IMR-90 (cell line): ENCODE measurements around the gene GLT8D2. TPM values are rescaled to one million over a fixed set of nuclear protein-coding genes. Genes with fewer than 3 reads are reported as not detected.

Experiments
- ATAC-seq: fragments of 200-7000 bp; cut with Tn5 transposase; 2 replicates; pipeline ENCODE4 v1.9.1; 2020; ENCODE audit warnings: low read depth, mild to moderate bottlenecking, moderate library complexity
- BruUV-seq: library from RNA; stranded (reverse); fragments of 400-500 nt; replicated peaks from 2 replicates; lab custom pipeline; 2021; lab: Mats Ljungman, UMichigan
- CTCF ChIA-PET: fragments of 300-600 bp; formaldehyde crosslinking; extraction: SDS; loops from one replicate; lab custom pipeline; 2021; ENCODE audit warnings: antibody characterized with exemption; lab: Yijun Ruan, JAX
- POLR2A ChIA-PET: fragments of 300-600 bp; sonication (Branson Sonifier 250); formaldehyde crosslinking; loops from one replicate; lab custom pipeline; 2022; ENCODE audit warnings: antibody characterized with exemption; ENCODE audit not compliant: unreplicated experiment; lab: Charles Lee
- DNase-seq: peaks from one replicate; pipeline ENCODE4 v3.0.0; 2013
- H2AFZ ChIP-seq: replicated peaks from 2 replicates; pipeline ENCODE3; 2013; ENCODE audit warnings: low read length, mild to moderate bottlenecking; ENCODE audit not compliant: poor library complexity
- H2AK5ac ChIP-seq: 2 replicates; pipeline ENCODE4 v1.6.1; 2013; ENCODE audit warnings: low read depth, low read length, inconsistent platforms
- H2AK9ac ChIP-seq: replicated peaks from 2 replicates; pipeline ENCODE3; 2013; ENCODE audit warnings: mild to moderate bottlenecking, low read depth, low read length, moderate library complexity; ENCODE audit not compliant: poor library complexity
- H2BK120ac ChIP-seq: 2 replicates; pipeline ENCODE4 v1.6.1; 2013; ENCODE audit warnings: low read depth, low read length, inconsistent platforms
- H2BK15ac ChIP-seq: 3 replicates; pipeline ENCODE4 v1.6.1; 2013; ENCODE audit warnings: low read depth, low read length, inconsistent platforms
- H2BK20ac ChIP-seq: 2 replicates; pipeline ENCODE4 v1.6.1; 2013; ENCODE audit warnings: low read depth, mild to moderate bottlenecking, inconsistent platforms, low read length, moderate library complexity
- H2BK5ac ChIP-seq: 2 replicates; pipeline ENCODE4 v1.6.1; 2013; ENCODE audit warnings: mild to moderate bottlenecking, low read depth, low read length, inconsistent platforms; ENCODE audit not compliant: poor library complexity, severe bottlenecking
- H3K14ac ChIP-seq: replicated peaks from 2 replicates; pipeline ENCODE4 v1.6.1; 2013; ENCODE audit warnings: low read depth, low read length, inconsistent platforms
- H3K18ac ChIP-seq: 2 replicates; pipeline ENCODE4 v1.6.1; 2013; ENCODE audit warnings: low read depth, low read length, control low read depth
- H3K23ac ChIP-seq: 2 replicates; pipeline ENCODE4 v1.6.1; 2013; ENCODE audit warnings: low read depth, low read length, inconsistent platforms
- H3K27ac ChIP-seq: 2 replicates; pipeline ENCODE4 v1.5.1; 2013; ENCODE audit warnings: mild to moderate bottlenecking, control low read depth, low read length; ENCODE audit not compliant: insufficient read depth
- H3K27me3 ChIP-seq: 2 replicates; pipeline ENCODE4 v1.6.1; 2013; ENCODE audit warnings: low read length; ENCODE audit not compliant: control insufficient read depth, insufficient read depth
- H3K36me3 ChIP-seq: 2 replicates; pipeline ENCODE4 v1.6.1; 2013; ENCODE audit warnings: low read length, mixed read lengths; ENCODE audit not compliant: control insufficient read depth, insufficient read depth
- H3K4ac ChIP-seq: 2 replicates; pipeline ENCODE4 v1.6.1; 2013; ENCODE audit warnings: low read depth, low read length, inconsistent platforms
- H3K4me1 ChIP-seq: 2 replicates; pipeline ENCODE4 v1.6.1; 2013; ENCODE audit warnings: low read length, mixed read lengths; ENCODE audit not compliant: control insufficient read depth, insufficient read depth
- H3K4me2 ChIP-seq: 2 replicates; pipeline ENCODE4 v1.6.1; 2013; ENCODE audit warnings: low read depth, mild to moderate bottlenecking, control low read depth, low read length, moderate library complexity
- H3K4me3 ChIP-seq: 2 replicates; pipeline ENCODE4 v1.5.1; 2013; ENCODE audit warnings: low read depth, mild to moderate bottlenecking, control low read depth, low read length, moderate library complexity; ENCODE audit not compliant: insufficient read depth
- H3K56ac ChIP-seq: 2 replicates; pipeline ENCODE4 v1.6.1; 2013; ENCODE audit warnings: low read length, inconsistent platforms; ENCODE audit not compliant: insufficient read depth; ENCODE audit errors: extremely low read depth
- H3K79me1 ChIP-seq, 2 experiments: 2 replicates each; pipeline ENCODE4 v1.6.1; 2013; ENCODE audit warnings: low read length in 2 of 2, inconsistent platforms in 1 of 2, low read depth in 1 of 2
- H3K9ac ChIP-seq: 2 replicates; pipeline ENCODE4 v1.6.1; 2013; ENCODE audit warnings: low read depth, low read length, control low read depth
- H3K9me1 ChIP-seq: 2 replicates; pipeline ENCODE4 v1.6.1; 2013; ENCODE audit warnings: low read length, inconsistent platforms; ENCODE audit not compliant: insufficient read depth
- H3K9me3 ChIP-seq: 2 replicates; pipeline ENCODE4 v1.6.1; 2013; ENCODE audit warnings: low read length; ENCODE audit not compliant: control insufficient read depth, insufficient read depth
- H4K20me1 ChIP-seq: 2 replicates; pipeline ENCODE4 v1.6.1; 2013; ENCODE audit warnings: low read length, inconsistent platforms; ENCODE audit not compliant: insufficient read depth
- H4K5ac ChIP-seq: 2 replicates; pipeline ENCODE4 v1.6.1; 2013; ENCODE audit warnings: mild to moderate bottlenecking, low read depth, low read length, control low read depth
- H4K8ac ChIP-seq, 2 experiments: 2 replicates each; pipeline ENCODE4 v1.6.1; 2013; ENCODE audit warnings: low read depth in 2 of 2, low read length in 2 of 2, control low read depth in 1 of 2, inconsistent platforms in 1 of 2
- H4K91ac ChIP-seq: 2 replicates; pipeline ENCODE4 v1.6.1; 2013; ENCODE audit warnings: low read depth, low read length, inconsistent platforms; ENCODE audit not compliant: insufficient read depth
- BHLHE40 ChIP-seq: fragments of 150-350 bp; IDR thresholded peaks from 2 replicates; pipeline ENCODE4 v1.6.1; 2016; ENCODE audit warnings: mild to moderate bottlenecking, low read depth, low read length
- CEBPB ChIP-seq: IDR thresholded peaks from 2 replicates; pipeline ENCODE4 v1.6.1; 2012; ENCODE audit warnings: low read depth, low read length, improper control_type of control experiment
- CHD1 ChIP-seq: IDR thresholded peaks from 2 replicates; pipeline ENCODE4 v1.6.1; 2012; ENCODE audit warnings: low read depth, low read length, improper control_type of control experiment
- MAFK ChIP-seq: IDR thresholded peaks from 2 replicates; pipeline ENCODE4 v1.6.1; 2012; ENCODE audit warnings: low read depth, low read length, improper control_type of control experiment
- MAZ ChIP-seq: IDR thresholded peaks from 2 replicates; pipeline ENCODE4 v1.6.1; 2012; ENCODE audit warnings: low read depth, mild to moderate bottlenecking, low read length, improper control_type of control experiment, moderate library complexity, borderline replicate concordance
- MXI1 ChIP-seq: IDR thresholded peaks from 2 replicates; pipeline ENCODE4 v1.6.1; 2012; ENCODE audit warnings: low read depth, mild to moderate bottlenecking, low read length, moderate library complexity, borderline replicate concordance
- NFE2L2 ChIP-seq: fragments of 150-350 bp; IDR thresholded peaks from 2 replicates; pipeline ENCODE4 v1.6.1; 2016; ENCODE audit warnings: low read depth, mild to moderate bottlenecking, low read length
- POLR2A ChIP-seq: IDR thresholded peaks from 2 replicates; pipeline ENCODE4 v1.6.1; 2012; ENCODE audit warnings: mild to moderate bottlenecking, low read depth, low read length
- RAD21 ChIP-seq: IDR thresholded peaks from 2 replicates; pipeline ENCODE4 v1.6.1; 2012; ENCODE audit warnings: low read length, improper control_type of control experiment
- RCOR1 ChIP-seq: IDR thresholded peaks from 2 replicates; pipeline ENCODE4 v1.6.1; 2012; ENCODE audit warnings: mild to moderate bottlenecking, low read length, improper control_type of control experiment; ENCODE audit not compliant: insufficient replicate concordance
- RFX5 ChIP-seq: IDR thresholded peaks from 2 replicates; pipeline ENCODE4 v1.8.0; 2012; ENCODE audit warnings: low read depth, mild to moderate bottlenecking, low read length, moderate library complexity
- SMC3 ChIP-seq: fragments of 150-350 bp; IDR thresholded peaks from 2 replicates; pipeline ENCODE4 v1.6.1; 2016; ENCODE audit warnings: low read depth, mild to moderate bottlenecking, antibody characterized with exemption, low read length, moderate library complexity
- WGBS, 2 experiments: methylation state at CpG; one replicate each; pipeline versions ENCODE4 v1.1.5 to v1.1.7; 2013; ENCODE audit warnings: missing lambda C conversion rate in 2 of 2; ENCODE audit not compliant: insufficient read length in 1 of 2; ENCODE audit errors: extremely low coverage in 2 of 2; 5-methylcytosine and 5-hydroxymethylcytosine counted together
- dilution Hi-C: fragments of 300-500 bp; cut with HindIII; formaldehyde crosslinking; loops from one replicate; pipeline ENCODE4 v1.14.3; 2018; ENCODE audit warnings: low sequenced_read_pairs; ENCODE audit not compliant: unreplicated experiment
- in situ Hi-C: fragments of 300-500 bp; cut with MboI; formaldehyde crosslinking; loops from 3 replicates; pipeline ENCODE4 v1.14.3; 2019; ENCODE audit warnings: low sequenced_read_pairs, inconsistent platforms, mixed read lengths
- intact Hi-C: fragments of 100-400 bp; cut with micrococcal nuclease; formaldehyde crosslinking; loops from 2 replicates; pipeline ENCODE4 v1.10.0; 2022
- polyA plus RNA-seq, 3 experiments: library from polyadenylated mRNA; depleted of rRNA; stranded (reverse); fragments of >200 nt; gene quantifications; 2 replicates each; pipeline ENCODE4 v1.2.3, GENCODE V29; 2012; ENCODE audit warnings: low replicate concordance in 1 of 3
- total RNA-seq: library from RNA; depleted of rRNA; stranded (reverse); fragments of >200 nt; gene quantifications from 2 replicates; pipeline ENCODE4 v1.2.3, GENCODE V29; 2012
- TF ChIP-seq, protein P1 (sequence below): fragments of 150-350 bp; IDR thresholded peaks from 2 replicates; pipeline ENCODE4 v1.6.1; 2017; ENCODE audit warnings: mild to moderate bottlenecking, antibody characterized with exemption, low read length, low read depth
- TF ChIP-seq, protein P2 (sequence below): fragments of 150-350 bp; IDR thresholded peaks from 2 replicates; pipeline ENCODE4 v1.6.1; 2016; ENCODE audit warnings: low read depth, mild to moderate bottlenecking, low read length, moderate library complexity, borderline replicate concordance
- TF ChIP-seq, protein P3 (sequence below): conservative IDR thresholded peaks from 2 replicates; pipeline ENCODE4 v1.5.1; 2012; ENCODE audit warnings: mild to moderate bottlenecking, low read depth, low read length, improper control_type of control experiment

GLT8D2 gene
- total and polyA plus RNA-seq, 2 of the 4 experiments (the other 2 are of a cell fraction): 33.5 to 47.9 TPM

DNA sequence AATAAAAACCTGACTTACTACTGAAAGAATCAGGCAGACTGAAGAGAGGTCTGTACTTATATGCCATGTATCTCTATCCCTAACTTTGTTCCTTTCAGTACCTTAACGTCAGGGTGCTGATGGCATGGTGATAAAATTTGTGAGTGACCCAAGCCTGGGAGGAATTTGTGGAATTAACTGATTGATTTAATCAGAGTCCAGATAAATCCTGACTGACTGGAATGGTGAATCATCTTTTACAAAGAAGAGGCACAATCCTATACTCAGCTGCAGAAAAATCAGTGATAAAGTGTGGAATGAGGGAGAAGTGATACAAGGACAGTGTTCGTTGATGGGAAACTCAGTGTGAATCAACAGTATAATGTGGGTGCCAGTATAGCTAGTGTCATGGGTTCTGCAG lies 80.6 kb downstream of the GLT8D2 start:
- no CpG with 5 or more reads among the region's 2 CpGs for WGBS, 2 experiments
- POLR2A ChIA-PET: no interaction called here
- in situ Hi-C loops (no loop called here), intact Hi-C loops (loop anchor here (5.0 to 10.0 kb wide), 2 partner anchors 93 to 315 kb away; partner anchors contain the start of gene HCFC2), dilution Hi-C loops (no loop called here)
- Histone ChIP-seq H3K23ac (peak overlapping the region; percentile 52; the same call in 1 of the 2 replicates), H3K9me3 (no peaks in the 10 kb centered on the region), H3K9me1 (peaks cover 8% of the 10 kb centered on the region), H2BK20ac (no peak overlapping the region), H2BK120ac (peak overlapping the region; percentile 50), H4K91ac (peak overlapping the region; percentile 31; the same call in 1 of the 2 replicates), H3K79me1 (peaks cover 3 to 68% of the 10 kb centered on the region in 2 experiments; a peak in 3 of 4 replicates), H2BK15ac (peak overlapping the region; percentile 33; the same call in 1 of the 3 replicates), H2BK5ac (peak overlapping the region; percentile 89), H3K18ac (peak overlapping the region; percentile 30; the same call in 1 of the 2 replicates), H3K9ac (0 out of 2 replicates have a peak overlapping the region, but pooled peaks have one; percentile 49), H2AK9ac (no peak overlapping the region), H3K27ac (peak overlapping the region; percentile 52; the same call in 1 of the 2 replicates), H3K4me3 (no peak overlapping the region), H3K4me2 (peak overlapping the region; percentile 71; the same call in 1 of the 2 replicates), H3K56ac (no peak overlapping the region), H3K4ac (peak overlapping the region; percentile 52; the same call in 1 of the 2 replicates), H3K36me3 (peaks cover 8% of the 10 kb centered on the region), H4K5ac (peak overlapping the region; percentile 30; the same call in 1 of the 2 replicates), H4K8ac (peak overlapping the region in 1 of 2 experiments; percentile 47; a peak in 2 of 4 replicates), H2AK5ac (peak overlapping the region; percentile 67; the same call in 1 of the 2 replicates), H3K4me1 (peaks cover 11% of the 10 kb centered on the region), H3K27me3 (no peaks in the 10 kb centered on the region), H3K14ac (peak overlapping the region; percentile 70; the same call in 1 of the 2 replicates), H4K20me1 (peaks cover 43% of the 10 kb centered on the region), H2AFZ (no peak overlapping the region)
- DNase-seq: peak; percentile 60
- CTCF ChIA-PET: interaction anchor here (0.6 to 1.1 kb wide), 2 partner anchors 140 to 222 kb away, joined by 3 read pairs; no protein-coding TSS in a partner anchor
- ATAC-seq: peak; percentile 6
- no TSS peak for BruUV-seq
- TF ChIP-seq NFE2L2: no peak
- no peak for TF ChIP-seq CEBPB
- TF ChIP-seq BHLHE40: no peak
- no peak for TF ChIP-seq SMC3
- no peak for TF ChIP-seq RFX5
- TF ChIP-seq MXI1: no peak
- TF ChIP-seq, protein P1, sequence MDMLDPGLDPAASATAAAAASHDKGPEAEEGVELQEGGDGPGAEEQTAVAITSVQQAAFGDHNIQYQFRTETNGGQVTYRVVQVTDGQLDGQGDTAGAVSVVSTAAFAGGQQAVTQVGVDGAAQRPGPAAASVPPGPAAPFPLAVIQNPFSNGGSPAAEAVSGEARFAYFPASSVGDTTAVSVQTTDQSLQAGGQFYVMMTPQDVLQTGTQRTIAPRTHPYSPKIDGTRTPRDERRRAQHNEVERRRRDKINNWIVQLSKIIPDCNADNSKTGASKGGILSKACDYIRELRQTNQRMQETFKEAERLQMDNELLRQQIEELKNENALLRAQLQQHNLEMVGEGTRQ: no peak
- no peak for TF ChIP-seq RAD21
- TF ChIP-seq MAZ: no peak
- TF ChIP-seq MAFK: no peak
- TF ChIP-seq, protein P2, sequence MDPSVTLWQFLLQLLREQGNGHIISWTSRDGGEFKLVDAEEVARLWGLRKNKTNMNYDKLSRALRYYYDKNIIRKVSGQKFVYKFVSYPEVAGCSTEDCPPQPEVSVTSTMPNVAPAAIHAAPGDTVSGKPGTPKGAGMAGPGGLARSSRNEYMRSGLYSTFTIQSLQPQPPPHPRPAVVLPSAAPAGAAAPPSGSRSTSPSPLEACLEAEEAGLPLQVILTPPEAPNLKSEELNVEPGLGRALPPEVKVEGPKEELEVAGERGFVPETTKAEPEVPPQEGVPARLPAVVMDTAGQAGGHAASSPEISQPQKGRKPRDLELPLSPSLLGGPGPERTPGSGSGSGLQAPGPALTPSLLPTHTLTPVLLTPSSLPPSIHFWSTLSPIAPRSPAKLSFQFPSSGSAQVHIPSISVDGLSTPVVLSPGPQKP: no peak
- TF ChIP-seq, protein P3, sequence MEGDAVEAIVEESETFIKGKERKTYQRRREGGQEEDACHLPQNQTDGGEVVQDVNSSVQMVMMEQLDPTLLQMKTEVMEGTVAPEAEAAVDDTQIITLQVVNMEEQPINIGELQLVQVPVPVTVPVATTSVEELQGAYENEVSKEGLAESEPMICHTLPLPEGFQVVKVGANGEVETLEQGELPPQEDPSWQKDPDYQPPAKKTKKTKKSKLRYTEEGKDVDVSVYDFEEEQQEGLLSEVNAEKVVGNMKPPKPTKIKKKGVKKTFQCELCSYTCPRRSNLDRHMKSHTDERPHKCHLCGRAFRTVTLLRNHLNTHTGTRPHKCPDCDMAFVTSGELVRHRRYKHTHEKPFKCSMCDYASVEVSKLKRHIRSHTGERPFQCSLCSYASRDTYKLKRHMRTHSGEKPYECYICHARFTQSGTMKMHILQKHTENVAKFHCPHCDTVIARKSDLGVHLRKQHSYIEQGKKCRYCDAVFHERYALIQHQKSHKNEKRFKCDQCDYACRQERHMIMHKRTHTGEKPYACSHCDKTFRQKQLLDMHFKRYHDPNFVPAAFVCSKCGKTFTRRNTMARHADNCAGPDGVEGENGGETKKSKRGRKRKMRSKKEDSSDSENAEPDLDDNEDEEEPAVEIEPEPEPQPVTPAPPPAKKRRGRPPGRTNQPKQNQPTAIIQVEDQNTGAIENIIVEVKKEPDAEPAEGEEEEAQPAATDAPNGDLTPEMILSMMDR: no peak
- TF ChIP-seq CHD1: no peak
- TF ChIP-seq POLR2A: no peak
- no peak for TF ChIP-seq RCOR1
